Activated CD4-positive, alpha-beta memory T cell treated with anti-CD3 and anti-CD28 coated beads, Interleukin-2, amount 10 ng/mL, durations not matched to agents 7 days and 5 days (primary cell): ENCODE results near the gene LTO1. TPM values are rescaled to one million over a fixed set of nuclear protein-coding genes. Genes with fewer than 3 reads are reported as not detected.

ENCODE experiments used
- CTCF ChIA-PET: fragments of 350-600 bp; sonication (Branson Sonifier 250); formaldehyde crosslinking; loops from one replicate; lab custom pipeline; 2021; ENCODE audit warnings: antibody characterized with exemption, inconsistent platforms; lab: Charles Lee
- POLR2A ChIA-PET: fragments of 350-600 bp; sonication (Branson Sonifier 250); formaldehyde crosslinking; loops from one replicate; lab custom pipeline; 2021; ENCODE audit warnings: antibody characterized with exemption; lab: Charles Lee
- DNase-seq: peaks from one replicate; pipeline ENCODE4 v3.0.0-alpha.2; 2020
- H3K27ac Mint-ChIP-seq: one replicate; pipeline ENCODE4 v1.8.0; 2021; ENCODE audit warnings: mild to moderate bottlenecking, mixed read lengths
- H3K27me3 Mint-ChIP-seq: one replicate; pipeline ENCODE4 v1.8.0; 2021; ENCODE audit warnings: mixed read lengths
- H3K36me3 Mint-ChIP-seq: one replicate; pipeline ENCODE4 v1.8.0; 2021; ENCODE audit warnings: low read depth, mixed read lengths
- H3K4me1 Mint-ChIP-seq: one replicate; pipeline ENCODE4 v1.8.0; 2021; ENCODE audit warnings: mixed read lengths
- H3K4me3 Mint-ChIP-seq: one replicate; pipeline ENCODE4 v1.8.0; 2021; ENCODE audit warnings: mild to moderate bottlenecking, mixed read lengths
- H3K9me3 Mint-ChIP-seq: one replicate; pipeline ENCODE4 v1.8.0; 2021; ENCODE audit warnings: mixed read lengths
- total RNA-seq, 2 experiments: library from RNA; stranded (reverse); gene quantifications; one replicate each; pipeline ENCODE4 v1.2.3, GENCODE V29; 2021

Gene LTO1
- total RNA-seq, 2 experiments from 2014 or later = 23.4 to 25.5 TPM

DNA sequence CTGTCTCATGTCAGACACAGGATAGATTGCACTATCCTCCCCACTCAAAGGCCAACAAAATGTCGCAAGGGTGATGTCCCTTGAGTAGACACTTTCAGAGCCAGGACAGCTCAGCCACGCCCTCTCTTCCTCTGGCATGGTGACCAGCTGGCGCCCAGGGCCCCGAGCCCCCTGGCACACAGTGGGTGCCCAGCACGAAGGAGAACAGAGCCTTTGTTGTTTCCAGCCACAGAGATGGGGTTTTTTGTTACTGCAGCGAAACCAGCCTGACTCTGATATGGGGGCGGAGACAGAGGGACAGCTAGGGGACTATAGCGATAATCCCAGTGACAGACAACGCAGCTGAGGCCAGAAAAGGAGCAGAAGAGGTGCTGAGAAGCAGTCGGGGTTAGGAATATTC is 57.5 kb downstream of the LTO1 start:
- no peaks in the 10 kb centered on the region for H3K36me3 Mint-ChIP-seq
- no peaks in the 10 kb centered on the region for H3K27me3 Mint-ChIP-seq
- no peaks in the 10 kb centered on the region for H3K9me3 Mint-ChIP-seq
- DNase-seq = no peak
- H3K27ac Mint-ChIP-seq = no peak overlapping the region
- CTCF ChIA-PET = interaction anchor here (0.7 kb wide), 1 partner anchor 813 kb away, joined by 5 read pairs; no protein-coding TSS in a partner anchor
- H3K4me3 Mint-ChIP-seq = no peak overlapping the region
- no peaks in the 10 kb centered on the region for H3K4me1 Mint-ChIP-seq
- POLR2A ChIA-PET = no interaction called here

DNA sequence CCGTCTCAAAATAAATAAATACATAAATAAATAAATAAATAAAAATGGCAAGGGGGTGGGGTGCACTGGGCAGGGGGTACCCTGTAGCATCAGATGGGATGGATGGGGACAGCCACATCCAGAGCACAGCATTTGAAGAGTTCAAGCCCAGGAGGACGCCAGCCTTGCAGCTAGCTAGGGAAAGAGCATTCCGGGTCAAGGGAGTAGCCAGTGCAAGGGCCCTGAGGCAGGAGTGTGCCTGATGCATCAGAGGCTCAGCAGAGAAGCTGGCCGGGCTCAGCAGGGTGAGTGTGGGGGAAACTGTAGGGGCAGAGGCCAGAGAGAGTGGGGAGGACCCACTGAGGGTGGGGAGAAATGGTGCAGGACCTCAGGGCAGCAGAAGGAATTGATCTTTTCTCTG is 57.9 kb downstream of the LTO1 start:
- no peak overlapping the region for H3K27ac Mint-ChIP-seq
- H3K27me3 Mint-ChIP-seq = no peaks in the 10 kb centered on the region
- no peaks in the 10 kb centered on the region for H3K9me3 Mint-ChIP-seq
- POLR2A ChIA-PET = no interaction called here
- CTCF ChIA-PET = interaction anchor here (0.7 kb wide), 1 partner anchor 813 kb away, joined by 5 read pairs; no protein-coding TSS in a partner anchor
- no peak overlapping the region for H3K4me3 Mint-ChIP-seq
- H3K4me1 Mint-ChIP-seq = no peaks in the 10 kb centered on the region
- DNase-seq = no peak
- no peaks in the 10 kb centered on the region for H3K36me3 Mint-ChIP-seq

Other genes starting within 250 kb of the LTO1 start
- gene LINC01488, start 193.7 kb downstream of the LTO1 start, total RNA-seq = not detected
- under 1 TPM; 0.05 to 0.08 TPM for gene CCND1, start 34.2 kb downstream of the LTO1 start, total RNA-seq
- not detected for gene FGF19, start 28.7 kb upstream of the LTO1 start, total RNA-seq
- not detected for gene FGF4, start 100.0 kb upstream of the LTO1 start, total RNA-seq
- gene FGF3, start 144.1 kb upstream of the LTO1 start, total RNA-seq = not detected